GM19463 (cell line): ENCODE measurements around the gene PIGC.
"Not testable (repeated sequence)": the region's sequence is repeated elsewhere in the genome, so short reads cannot be mapped to it uniquely, and the experiment has no call there.

ENCODE experiments used
- ATAC-seq: cut with Tn5 transposase; IDR thresholded peaks from one replicate; pipeline ENCODE4 v1.9.1; 2021; ENCODE audit warnings: mild to moderate bottlenecking, moderate library complexity; ENCODE audit not compliant: unreplicated experiment

PIGC gene

GRCh38 chr1:172467446-172467845 lies 23.6 kb upstream of the PIGC start:
- ATAC-seq: no peak

DNA sequence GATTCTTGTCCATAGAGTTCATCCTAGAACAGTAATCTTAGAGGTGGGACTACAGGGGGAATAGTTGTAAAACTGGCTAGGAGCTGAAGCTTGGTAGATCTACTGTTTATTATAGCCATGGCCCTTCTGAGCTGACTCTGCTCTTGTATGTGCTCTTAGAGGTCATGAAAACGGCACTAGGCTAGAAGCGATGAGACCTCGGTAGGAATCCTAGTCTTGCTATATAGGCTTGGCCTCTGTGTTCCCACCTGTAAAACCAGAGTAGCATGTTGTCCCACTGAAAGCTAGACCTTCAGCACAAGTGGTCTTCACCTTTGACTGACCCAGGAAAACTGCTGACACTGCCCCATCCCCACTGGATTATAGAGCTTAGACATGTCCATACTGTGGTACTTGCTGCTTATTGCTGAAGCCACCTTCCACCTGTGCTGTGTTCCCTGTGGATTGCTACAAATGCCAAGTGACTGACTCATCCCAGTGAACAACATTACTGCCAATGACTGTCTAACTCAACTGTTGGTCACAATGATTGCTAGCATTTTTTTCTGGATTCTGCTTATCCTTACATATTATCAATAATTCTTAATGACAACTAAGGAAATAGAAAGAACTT lies 23.0 kb upstream of the PIGC start:
- no peak for ATAC-seq

- ATAC-seq: no peak
Observed at GRCh38 chr1:172465617-172466016, 21.7 kb upstream of the PIGC start.

- ATAC-seq: no peak
Observed at GRCh38 chr1:172460887-172461315, 17.0 kb upstream of the PIGC start.

DNA sequence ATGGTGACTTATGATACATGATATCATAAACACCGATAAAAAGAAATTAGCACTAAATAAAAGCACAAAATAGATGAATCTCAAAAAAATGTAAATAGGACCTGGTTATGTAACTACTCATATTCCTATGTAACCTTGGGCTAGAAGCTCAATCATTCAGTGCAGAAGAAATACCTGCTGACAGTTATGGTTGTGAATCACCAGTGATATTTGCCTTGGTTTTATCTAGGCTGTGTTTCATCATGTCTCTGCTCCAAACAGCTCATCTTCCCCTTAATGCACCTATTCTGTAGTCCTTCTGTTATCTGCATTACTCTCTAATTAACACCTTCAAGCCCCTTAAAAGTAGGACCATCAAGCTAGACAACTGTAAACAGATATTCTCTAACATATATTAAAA lies 16.3 kb upstream of the PIGC start:
- no peak for ATAC-seq

DNA sequence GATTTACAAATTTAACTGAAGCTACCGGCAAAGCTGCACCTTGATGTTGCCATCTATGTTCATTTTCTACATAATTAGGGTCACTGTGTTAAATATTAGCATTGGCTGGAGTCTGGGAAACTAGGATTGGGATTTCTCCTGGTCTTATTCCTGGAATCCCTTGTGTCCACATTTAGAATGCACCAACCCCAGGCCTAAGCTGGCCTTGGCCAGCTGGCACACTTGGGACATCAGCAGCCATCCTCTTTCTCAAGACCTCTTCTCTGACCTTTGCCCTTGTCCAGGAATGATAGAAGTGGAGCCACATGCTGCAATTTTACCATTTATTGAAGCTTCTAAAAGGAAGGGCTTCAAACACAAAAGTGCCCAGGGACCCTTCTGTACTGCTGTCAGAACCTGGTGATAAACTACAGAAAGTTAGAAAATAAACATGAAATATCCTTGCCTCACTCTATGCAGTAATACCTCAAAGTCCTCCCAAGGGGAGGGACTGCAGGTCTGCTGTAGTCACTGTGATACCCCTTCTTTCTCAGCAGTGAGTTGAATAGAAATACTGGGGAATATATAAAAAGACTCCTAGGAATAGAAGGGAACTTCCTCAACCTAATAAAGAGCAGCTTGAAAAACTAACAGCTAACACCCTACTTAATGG lies 13.7 kb upstream of the PIGC start:
- no peak for ATAC-seq

- no peak for ATAC-seq
Observed at GRCh38 chr1:172456344-172456769, 12.5 kb upstream of the PIGC start.

- ATAC-seq: no peak
Observed at GRCh38 chr1:172455451-172455850, 11.6 kb upstream of the PIGC start.

DNA sequence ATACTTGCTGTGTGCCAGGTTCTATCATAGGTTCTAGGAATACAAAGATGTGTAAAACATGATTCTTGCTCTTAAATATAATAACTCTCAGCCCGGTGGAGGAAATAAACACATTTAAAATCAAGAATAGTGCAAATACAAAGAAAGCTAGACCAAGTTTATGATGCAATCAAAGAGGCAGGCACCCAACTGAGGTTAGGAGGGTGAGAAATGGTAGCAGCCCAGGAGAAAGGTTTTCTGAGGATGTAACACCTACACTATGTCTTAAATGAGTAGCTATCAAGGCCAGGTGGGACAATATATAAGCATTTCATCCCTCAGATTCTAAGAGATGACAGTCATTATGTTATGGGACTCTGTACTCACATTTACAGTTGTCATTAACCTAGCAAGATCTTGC lies 9.7 kb upstream of the PIGC start:
- ATAC-seq: no peak

DNA sequence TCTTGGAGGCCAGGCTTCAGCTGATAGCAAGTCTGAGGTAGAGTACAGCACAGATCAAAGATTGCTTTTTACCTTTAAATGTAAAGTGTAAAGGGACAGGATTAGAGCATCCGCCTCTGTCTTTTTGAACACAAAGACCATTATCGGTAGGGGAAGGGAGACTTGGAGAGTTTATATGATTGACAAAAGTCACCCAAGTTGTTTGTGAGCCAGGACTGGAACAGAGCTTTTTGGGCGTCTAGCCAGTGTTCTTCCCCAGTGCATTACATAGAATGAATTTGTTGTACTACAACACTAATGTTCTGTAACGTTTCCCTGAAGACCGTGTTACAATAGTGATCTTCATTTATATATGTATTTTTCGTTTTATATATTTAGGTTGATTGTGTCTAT lies 9.3 kb upstream of the PIGC start:
- ATAC-seq: no peak

DNA sequence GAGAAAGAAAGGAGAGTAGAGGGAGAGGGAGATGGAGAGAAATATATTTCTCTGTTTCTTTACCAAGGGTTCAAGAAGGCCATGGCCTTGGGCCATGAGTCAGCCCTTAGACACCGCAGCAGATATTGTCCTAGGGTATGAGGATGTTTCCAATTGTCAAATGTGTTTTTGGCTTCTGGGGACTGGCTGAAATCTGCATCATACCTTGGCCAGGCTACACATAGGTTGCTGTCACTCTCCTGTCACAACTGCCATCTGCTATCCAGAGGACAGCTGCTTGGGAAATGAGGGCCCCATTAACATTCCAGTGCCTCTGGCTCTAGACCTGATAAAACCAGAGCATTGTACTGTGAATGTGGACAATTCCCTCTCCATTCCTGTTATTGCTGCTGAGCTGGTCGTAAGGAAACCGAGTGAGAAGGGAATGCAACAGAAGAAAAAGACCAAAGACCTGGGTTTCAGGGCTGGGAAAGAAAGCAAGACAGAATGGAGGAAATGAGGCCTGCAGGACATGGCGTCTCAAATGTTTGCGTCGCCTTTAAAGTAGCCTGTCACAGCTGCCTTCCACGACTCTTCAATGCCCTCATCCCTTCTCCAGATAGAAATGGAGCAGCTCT lies 8.8 kb upstream of the PIGC start:
- no peak for ATAC-seq

DNA sequence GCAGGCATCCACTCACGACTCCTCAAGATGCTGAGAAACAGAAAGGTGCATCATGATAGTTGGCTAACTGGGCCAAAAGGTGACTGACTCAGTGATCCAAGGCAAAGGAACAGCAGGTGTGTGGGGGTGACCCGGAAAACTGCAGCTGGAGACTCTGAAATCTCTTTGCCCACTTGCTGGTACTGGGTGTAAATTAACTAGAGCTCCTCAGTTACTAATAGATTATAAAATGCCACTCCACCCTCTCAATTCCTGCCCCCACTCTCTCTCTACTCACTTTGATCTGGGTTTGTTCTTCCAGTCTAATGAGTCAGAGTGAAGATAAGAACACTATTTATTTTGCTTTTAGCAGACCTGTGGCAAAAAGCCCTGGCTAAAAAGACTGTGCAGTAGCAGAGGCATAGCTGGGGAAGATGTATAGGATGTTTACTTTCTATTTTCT lies 7.2 kb upstream of the PIGC start:
- ATAC-seq: no peak

GRCh38 chr1:172450524-172450885 lies 6.6 kb upstream of the PIGC start:
- ATAC-seq: no peak

- ATAC-seq: peak; percentile 93
Observed at GRCh38 chr1:172449585-172450523, 6.0 kb upstream of the PIGC start.

DNA sequence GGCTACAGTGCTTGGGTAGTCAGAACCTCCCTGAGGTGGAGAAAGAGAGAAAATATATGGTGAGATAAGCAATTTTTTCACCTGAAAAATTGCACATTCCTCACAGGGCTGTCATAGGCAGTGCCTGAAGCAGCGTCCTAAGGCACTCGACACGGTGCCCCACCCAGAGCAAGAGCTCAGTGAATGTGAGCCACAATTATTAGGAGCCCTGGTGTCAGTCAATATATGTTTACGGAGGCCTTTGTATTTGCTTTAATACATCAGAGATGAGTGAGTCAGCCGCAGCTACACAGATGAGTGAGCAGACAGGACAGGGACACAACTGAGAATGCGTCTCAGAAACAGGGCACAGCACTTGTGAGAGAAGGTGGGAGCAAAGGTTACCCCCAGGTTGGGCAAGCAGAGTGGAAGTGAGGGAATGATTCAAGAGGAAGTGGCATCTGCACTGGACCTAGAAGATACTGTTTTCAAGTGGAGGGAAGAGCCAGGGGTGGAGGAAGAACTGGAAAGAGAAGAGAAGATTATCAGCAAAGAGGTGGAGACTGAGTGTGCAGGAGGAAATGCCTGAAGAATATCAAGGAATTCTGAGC lies 5.2 kb upstream of the PIGC start:
- no peak for ATAC-seq

DNA sequence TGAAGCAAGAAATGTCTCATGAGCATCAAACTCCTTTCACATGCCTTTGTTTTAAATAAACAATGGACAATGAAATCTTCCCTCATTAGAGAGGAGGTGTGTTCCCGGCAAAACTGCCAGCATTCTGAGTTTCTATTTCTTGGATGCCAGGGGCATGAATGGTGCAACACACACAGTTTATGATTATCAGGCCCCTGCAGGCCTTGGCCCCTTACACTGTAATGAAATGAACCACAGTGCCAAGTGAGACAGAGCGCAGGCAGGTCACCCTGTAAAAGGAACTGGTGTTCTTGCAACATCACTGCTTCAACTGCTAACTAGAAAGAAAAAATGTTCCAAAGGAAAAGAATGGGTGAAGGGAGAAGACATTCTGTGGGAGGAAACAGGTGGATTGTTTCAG lies 3.8 kb upstream of the PIGC start:
- ATAC-seq: no peak

- ATAC-seq: no peak
Observed at GRCh38 chr1:172446547-172446946, 2.7 kb upstream of the PIGC start.

GRCh38 chr1:172442843-172443565 lies 865 bp downstream of the PIGC start:
- no peak for ATAC-seq

DNA sequence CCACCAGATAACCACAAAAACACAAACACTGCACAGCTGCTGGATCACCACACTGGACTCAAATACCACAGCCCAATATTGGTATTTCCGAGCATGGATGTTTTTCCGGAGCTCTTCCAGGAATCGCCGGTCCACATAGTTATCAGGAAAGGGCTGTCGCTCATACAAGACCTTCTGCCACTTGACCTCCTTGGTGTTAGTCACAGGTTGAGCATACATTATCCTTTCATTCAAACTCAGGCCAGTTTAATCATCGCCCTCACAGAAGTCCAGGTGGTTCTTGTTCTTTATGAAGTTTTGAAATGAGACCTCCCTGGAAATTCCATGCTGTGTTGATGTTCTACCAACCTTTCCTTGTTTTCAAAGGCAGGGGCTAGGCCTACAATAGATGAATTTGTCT lies 1.5 kb downstream of the PIGC start:
- no peak for ATAC-seq

- ATAC-seq: not testable (repeated sequence)
Observed at GRCh38 chr1:172437183-172437582, 6.7 kb downstream of the PIGC start.
